ENCODE measurements around the gene DIP2C.

The DIP2C gene

GRCh38 chr10:290026-290725 lies 399.3 kb downstream of the DIP2C start:
- DNase-seq (ENCODE audit: low read depth), result no peak

- no peak for DNase-seq (ENCODE audit: low read depth)
Observed at GRCh38 chr10:289581-289980, 399.9 kb downstream of the DIP2C start.

- DNase-seq (ENCODE audit: low read depth), result no peak
Observed at GRCh38 chr10:288316-289200, 400.9 kb downstream of the DIP2C start.

GRCh38 chr10:287814-288213 lies 401.7 kb downstream of the DIP2C start:
- DNase-seq (ENCODE audit: low read depth), result no peak

GRCh38 chr10:287026-287709 lies 402.3 kb downstream of the DIP2C start:
- DNase-seq (ENCODE audit: low read depth), result no peak

GRCh38 chr10:285216-285615 lies 404.3 kb downstream of the DIP2C start:
- no peak for DNase-seq (ENCODE audit: low read depth)

GRCh38 chr10:283916-284356 lies 405.5 kb downstream of the DIP2C start:
- no peak for DNase-seq (ENCODE audit: low read depth)

- no peak for DNase-seq (ENCODE audit: low read depth)
Observed at GRCh38 chr10:283140-283479, 406.4 kb downstream of the DIP2C start.

GRCh38 chr10:282294-283139 lies 407.0 kb downstream of the DIP2C start:
- DNase-seq (ENCODE audit: low read depth), result no peak

- DNase-seq (ENCODE audit: low read depth), result no peak
Observed at GRCh38 chr10:279655-280054, 409.8 kb downstream of the DIP2C start.

- no peak for DNase-seq (ENCODE audit: low read depth)
Observed at GRCh38 chr10:279232-279631, 410.2 kb downstream of the DIP2C start.

- no peak for DNase-seq (ENCODE audit: low read depth)
Observed at GRCh38 chr10:278707-279106, 410.8 kb downstream of the DIP2C start.

- DNase-seq (ENCODE audit: low read depth), result no peak
Observed at GRCh38 chr10:277963-278362, 411.5 kb downstream of the DIP2C start.

- no peak for DNase-seq (ENCODE audit: low read depth)
Observed at GRCh38 chr10:275680-276079, 413.8 kb downstream of the DIP2C start.

- no peak for DNase-seq (ENCODE audit: low read depth)
Observed at GRCh38 chr10:274866-275265, 414.6 kb downstream of the DIP2C start.

- DNase-seq (ENCODE audit: low read depth), result no peak
Observed at GRCh38 chr10:273088-273487, 416.4 kb downstream of the DIP2C start.

GRCh38 chr10:271722-272121 lies 417.7 kb downstream of the DIP2C start:
- DNase-seq (ENCODE audit: low read depth), result no peak

GRCh38 chr10:271201-271600 lies 418.3 kb downstream of the DIP2C start:
- no peak for DNase-seq (ENCODE audit: low read depth)

GRCh38 chr10:269440-270074 lies 419.9 kb downstream of the DIP2C start:
- DNase-seq (ENCODE audit: low read depth), result no peak

GRCh38 chr10:267705-268104 lies 421.8 kb downstream of the DIP2C start:
- DNase-seq (ENCODE audit: low read depth), result no peak

- DNase-seq (ENCODE audit: low read depth), result no peak
Observed at GRCh38 chr10:266974-267425, 422.5 kb downstream of the DIP2C start.
